Transverse colon (tissue), 3 donors: ENCODE data around the gene GOLGA6L2.

Source experiments
- CTCF ChIP-seq, 5 experiments: fragments of 200-600 bp in 3 of 5; fragments of 450-650 bp in 2 of 5; sonication (generic) in 3 of 5; IDR thresholded peaks; 1 replicate in 2 of 5; 2 replicates in 3 of 5; pipeline ENCODE4 v1.5.1; 2016 to 2017; ENCODE audit warnings: antibody characterized with exemption in 5 of 5, inconsistent platforms in 3 of 5, mild to moderate bottlenecking in 2 of 5, moderate library complexity in 1 of 5
- POLR2A ChIP-seq: fragments of 450-650 bp; IDR thresholded peaks from one replicate; pipeline ENCODE4 v1.6.1; 2016; ENCODE audit warnings: antibody characterized with exemption, mild to moderate bottlenecking, moderate library complexity

GRCh38 chr15:23483821-23484299 is 36.8 kb upstream of the GOLGA6L2 start:
- TF ChIP-seq POLR2A (no peak), CTCF (IDR thresholded peaks at IDR 0.05) (no peak)
